ENCODE measurements around the gene EPHX1.
A peak's percentile ranks its signal among the peaks of the same experiment; 100 is the strongest.

- TF ChIP-seq TAF1 (IDR thresholded peaks at IDR 0.05; ENCODE audit: borderline replicate concordance, insufficient read depth, low read length) (peak; percentile 68; the same call in 1 of the 2 replicates), POLR2AphosphoS5 (IDR thresholded peaks at IDR 0.05; ENCODE audit: low read depth, low read length) (peak; percentile 92), REST (IDR thresholded peaks at IDR 0.05; ENCODE audit: insufficient read depth in 1 of 2, low read depth in 2 of 2, low read length in 2 of 2) (peak in 1 of 2 experiments; percentile 58; a peak in 1 of 4 replicates)
Measured at GRCh38 chr1:225809842-225810578, at the start of gene EPHX1.
